ENCODE data around the gene SNX30.

- TF ChIP-seq SIN3A (IDR thresholded peaks at IDR 0.05; ENCODE audit: borderline replicate concordance, insufficient read depth, low read depth, low read length): no peak
- TF ChIP-seq POLR2AphosphoS5 (IDR thresholded peaks at IDR 0.05; ENCODE audit: low read depth, low read length): no peak
Measured at GRCh38 chr9:112860451-112860850, 109.9 kb downstream of the SNX30 start.

Data from Panc1 (cell line).